Left ventricle myocardium inferior (tissue), 1 donor: ENCODE data around the gene DCDC2C. TPM values are rescaled to one million over a fixed set of nuclear protein-coding genes. Genes with fewer than 3 reads are reported as not detected.

Experiments used
- DNase-seq: peaks from one replicate; pipeline ENCODE4 v3.0.0-alpha.2; 2020
- H3K27ac ChIP-seq: fragments of 200-600 bp; replicated peaks from 2 replicates; pipeline ENCODE4 v1.8.0; 2021
- H3K27me3 ChIP-seq: fragments of 200-600 bp; 2 replicates; pipeline ENCODE4 v1.8.0; 2021; ENCODE audit warnings: low read depth
- H3K36me3 ChIP-seq: fragments of 200-600 bp; 2 replicates; pipeline ENCODE4 v1.8.0; 2021
- H3K4me1 ChIP-seq: fragments of 200-600 bp; 2 replicates; pipeline ENCODE4 v1.8.0; 2021
- H3K4me3 ChIP-seq: fragments of 200-600 bp; 2 replicates; pipeline ENCODE4 v1.8.0; 2021; ENCODE audit warnings: mild to moderate bottlenecking, moderate library complexity
- H3K9me3 ChIP-seq: fragments of 200-600 bp; replicated peaks from 2 replicates; pipeline ENCODE4 v1.8.0; 2021
- CTCF ChIP-seq: fragments of 200-600 bp; IDR thresholded peaks from 2 replicates; pipeline ENCODE4 v1.8.0; 2021; ENCODE audit warnings: antibody characterized with exemption, mild to moderate bottlenecking, borderline replicate concordance
- intact Hi-C: fragments of 100-400 bp; cut with micrococcal nuclease; formaldehyde crosslinking; loops from one replicate; pipeline ENCODE4 v1.11.0; 2022
- total RNA-seq: library from RNA; stranded (reverse); fragmentation: NEBNext Ultra II Directional; extraction: Animal tissue kit (Norgen Biotek cat#: 25700); gene quantifications from one replicate; pipeline ENCODE4 v1.2.1, GENCODE V29; 2021
- donor health status: DM: no; HTN: yes; CAD: no; lungs with severe emphysema.

Gene DCDC2C
- total RNA-seq, 1 donor from 2014 or later = not detected

DNA sequence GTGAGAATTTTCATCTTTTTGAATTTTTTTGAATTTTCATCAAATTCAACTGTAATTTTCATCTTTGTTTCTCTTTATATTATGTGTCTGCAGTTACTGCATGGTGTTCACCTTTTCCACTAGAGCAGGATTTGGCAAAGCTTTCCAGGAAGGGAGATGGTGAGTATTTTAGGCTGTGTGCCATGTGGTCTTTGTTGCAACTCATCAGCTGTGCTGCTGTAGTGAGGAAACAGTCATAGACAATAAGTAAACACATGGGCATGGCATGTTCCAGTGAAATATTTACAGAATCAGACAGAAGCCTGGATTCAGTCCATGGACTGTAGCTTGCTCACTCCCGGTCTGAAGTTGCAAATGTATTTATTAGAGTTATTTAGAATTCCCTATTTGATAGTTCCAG lies 120.4 kb downstream of the DCDC2C start:
- intact Hi-C loops = no loop called here
- Histone ChIP-seq H3K27ac (no peak overlapping the region), H3K9me3 (no peaks in the 10 kb centered on the region), H3K36me3 (no peaks in the 10 kb centered on the region), H3K4me3 (no peak overlapping the region), H3K27me3 (no peaks in the 10 kb centered on the region), H3K4me1 (no peaks in the 10 kb centered on the region)
- no peak for TF ChIP-seq CTCF
- DNase-seq = no peak

GRCh38 chr2:3827673-3828575 lies 124.5 kb downstream of the DCDC2C start:
- DNase-seq = no peak
- TF ChIP-seq CTCF = peak; percentile 67
- no peak overlapping the region for H3K4me3 ChIP-seq
- H3K9me3 ChIP-seq = peaks cover 7% of the 10 kb centered on the region
- H3K4me1 ChIP-seq = no peaks in the 10 kb centered on the region
- H3K36me3 ChIP-seq = no peaks in the 10 kb centered on the region
- peaks cover 5% of the 10 kb centered on the region for H3K27me3 ChIP-seq
- H3K27ac ChIP-seq = no peak overlapping the region
- intact Hi-C loops = no loop called here

DNA sequence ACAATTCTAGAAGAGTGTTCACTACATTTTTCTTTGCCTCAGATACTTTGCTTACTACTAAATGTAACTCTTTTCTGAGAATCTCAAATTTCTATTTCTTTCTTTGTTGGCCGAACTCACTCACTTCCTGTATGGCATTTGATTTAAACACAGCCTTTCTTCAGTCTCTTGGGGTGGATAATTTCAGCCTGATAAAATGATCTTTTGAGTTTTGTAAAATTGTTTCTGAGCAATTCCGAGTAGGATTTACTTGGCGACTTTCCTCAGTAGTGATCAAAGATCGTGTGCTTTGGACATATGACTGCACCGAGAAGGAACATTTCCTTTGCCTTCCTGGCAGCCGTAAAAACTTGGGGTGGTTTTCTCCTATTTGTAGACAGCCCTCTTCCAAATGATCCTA lies 127.4 kb downstream of the DCDC2C start:
- Histone ChIP-seq H3K4me1 (no peaks in the 10 kb centered on the region), H3K36me3 (no peaks in the 10 kb centered on the region), H3K27me3 (peaks cover 20% of the 10 kb centered on the region), H3K4me3 (no peak overlapping the region), H3K9me3 (peaks cover 12% of the 10 kb centered on the region), H3K27ac (no peak overlapping the region)
- TF ChIP-seq CTCF = no peak
- intact Hi-C loops = no loop called here
- DNase-seq = no peak

DNA sequence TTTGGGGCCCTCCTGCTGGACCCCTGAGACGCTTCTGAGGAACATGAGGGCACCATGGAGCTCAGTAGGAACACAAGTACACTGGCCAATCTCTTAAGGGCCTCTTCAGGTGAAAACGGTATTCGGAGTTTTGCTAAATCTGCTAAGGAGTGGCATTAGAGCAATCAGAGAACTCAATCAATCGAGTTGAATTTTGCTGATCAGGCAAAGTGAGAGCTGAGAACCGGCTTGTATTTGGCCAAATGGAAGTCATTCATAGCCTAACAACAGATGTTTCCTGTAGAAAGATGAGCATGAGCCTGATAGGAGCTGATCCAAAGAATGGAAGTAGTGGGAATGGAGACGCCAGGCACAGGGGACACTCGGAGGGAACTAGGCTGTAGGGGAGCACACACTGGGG lies 133.7 kb downstream of the DCDC2C start:
- no peak overlapping the region for H3K4me3 ChIP-seq
- H3K27ac ChIP-seq = no peak overlapping the region
- peaks cover 55% of the 10 kb centered on the region for H3K27me3 ChIP-seq
- H3K9me3 ChIP-seq = peaks cover 12% of the 10 kb centered on the region
- no peak for TF ChIP-seq CTCF
- intact Hi-C loops = no loop called here
- no peaks in the 10 kb centered on the region for H3K36me3 ChIP-seq
- DNase-seq = no peak
- H3K4me1 ChIP-seq = no peaks in the 10 kb centered on the region

GRCh38 chr2:3838348-3838747 lies 135.0 kb downstream of the DCDC2C start:
- Histone ChIP-seq H3K36me3 (no peaks in the 10 kb centered on the region), H3K9me3 (peaks cover 2% of the 10 kb centered on the region), H3K27ac (no peak overlapping the region), H3K4me3 (no peak overlapping the region), H3K4me1 (no peaks in the 10 kb centered on the region), H3K27me3 (peaks cover 48% of the 10 kb centered on the region)
- DNase-seq = no peak
- TF ChIP-seq CTCF = no peak
- intact Hi-C loops = no loop called here
